Measurements from ENCODE around the gene KCNQ1.
"Not testable (repeated sequence)": the region's sequence is repeated elsewhere in the genome, so short reads cannot be mapped to it uniquely, and the experiment has no call there.

The KCNQ1 gene

GRCh38 chr11:2631161-2631560, 186.4 kb downstream of the KCNQ1 start:
- TF ChIP-seq CTCF (IDR thresholded peaks at IDR 0.05; ENCODE audit: low read depth, low read length): no peak

GRCh38 chr11:2639763-2640162, 195.0 kb downstream of the KCNQ1 start:
- H3K4me3 ChIP-seq (ENCODE audit: low read depth, low read length): not testable (repeated sequence)

More at GRCh38 chr11:2631161-2631560, 186.4 kb downstream of the KCNQ1 start:
- no peak overlapping the region for H3K4me3 ChIP-seq (ENCODE audit: low read depth, low read length)

- no peak for TF ChIP-seq CTCF (IDR thresholded peaks at IDR 0.05; ENCODE audit: low read depth, low read length)
- H3K4me3 ChIP-seq (ENCODE audit: low read depth, low read length): no peak overlapping the region
These were observed 196.8 kb downstream of the KCNQ1 start for GRCh38 chr11:2641623-2642022.

GRCh38 chr11:2643746-2644145, 198.9 kb downstream of the KCNQ1 start:
- no peak for TF ChIP-seq CTCF (IDR thresholded peaks at IDR 0.05; ENCODE audit: low read depth, low read length)
- H3K4me3 ChIP-seq (ENCODE audit: low read depth, low read length): no peak overlapping the region

- TF ChIP-seq CTCF (IDR thresholded peaks at IDR 0.05; ENCODE audit: low read depth, low read length): no peak
- no peak overlapping the region for H3K4me3 ChIP-seq (ENCODE audit: low read depth, low read length)
These were observed 200.3 kb downstream of the KCNQ1 start for GRCh38 chr11:2644844-2645778.

GRCh38 chr11:2645779-2646118, 200.9 kb downstream of the KCNQ1 start:
- no peak overlapping the region for H3K4me3 ChIP-seq (ENCODE audit: low read depth, low read length)
- TF ChIP-seq CTCF (IDR thresholded peaks at IDR 0.05; ENCODE audit: low read depth, low read length): no peak

DNA sequence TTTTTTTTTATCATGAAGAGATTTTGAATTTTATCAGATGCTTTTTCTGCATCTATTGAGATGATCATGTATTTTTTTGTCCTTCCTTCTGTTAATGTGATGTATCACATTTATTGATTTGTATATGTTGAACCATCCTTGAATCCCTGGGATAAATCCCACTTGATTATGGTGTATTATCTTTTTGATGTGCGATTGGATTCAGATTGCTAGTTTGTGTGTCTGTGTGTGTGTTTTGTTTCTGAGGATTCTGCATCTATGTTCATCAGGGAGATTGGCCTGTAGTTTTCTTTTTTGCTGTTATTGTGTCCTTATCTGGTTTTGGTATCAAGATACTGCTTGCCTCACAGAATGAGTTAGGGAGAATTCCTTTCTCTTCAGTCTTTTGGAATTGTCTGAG, 202.4 kb downstream of the KCNQ1 start:
- no peak overlapping the region for H3K4me3 ChIP-seq (ENCODE audit: low read depth, low read length)
- TF ChIP-seq CTCF (IDR thresholded peaks at IDR 0.05; ENCODE audit: low read depth, low read length): no peak

- no peak overlapping the region for H3K4me3 ChIP-seq (ENCODE audit: low read depth, low read length)
These were observed 203.1 kb downstream of the KCNQ1 start for GRCh38 chr11:2647953-2648352.

More at GRCh38 chr11:2647953-2648352, 203.1 kb downstream of the KCNQ1 start:
- no peak for TF ChIP-seq CTCF (IDR thresholded peaks at IDR 0.05; ENCODE audit: low read depth, low read length)
